Lower leg skin (tissue), 4 donors: ENCODE measurements around the gene SH3BP5. TPM values are rescaled to one million over a fixed set of nuclear protein-coding genes. Genes with fewer than 3 reads are reported as not detected.

ENCODE experiments used
- DNase-seq, 2 donors: peaks; one replicate each; pipeline ENCODE4 v3.0.0-alpha.2; 2019; ENCODE audit warnings: low spot score in 2 of 2
- H3K4me3 ChIP-seq: fragments of 200-600 bp; sonication (generic); 2 replicates; pipeline ENCODE4 v1.5.1; 2017; ENCODE audit warnings: mild to moderate bottlenecking, low read depth; ENCODE audit not compliant: poor library complexity, severe bottlenecking
- POLR2A ChIP-seq, 2 donors: fragments of 450-650 bp; IDR thresholded peaks; one replicate each; pipeline ENCODE4 v1.6.1; 2016 to 2017; ENCODE audit warnings: antibody characterized with exemption in 2 of 2, mild to moderate bottlenecking in 1 of 2, moderate library complexity in 1 of 2
- WGBS, 2 donors: methylation state at CpG; one replicate each; pipeline ENCODE4 v1.1.5; 2018; 5-methylcytosine and 5-hydroxymethylcytosine counted together
- intact Hi-C: fragments of 100-400 bp; cut with DNase I; formaldehyde crosslinking; loops from one replicate; pipeline ENCODE4 v1.15.0; 2023; ENCODE audit warnings: low total_unique reads
- total RNA-seq, 4 donors: library from RNA; depleted of rRNA; stranded (reverse); fragments of >200 nt; gene quantifications; one replicate each; pipeline ENCODE4 v1.1.0, GENCODE V29; 2016
- TF ChIP-seq, protein P1 (sequence below), 3 donors: fragments of 450-650 bp; IDR thresholded peaks; one replicate each; pipeline ENCODE4 v1.5.1; 2016; ENCODE audit warnings: antibody characterized with exemption in 3 of 3, mild to moderate bottlenecking in 3 of 3, moderate library complexity in 2 of 3

The SH3BP5 gene
- total RNA-seq, 4 donors from 2014 or later: 10.7 to 30.3 (median 18.5) TPM

DNA sequence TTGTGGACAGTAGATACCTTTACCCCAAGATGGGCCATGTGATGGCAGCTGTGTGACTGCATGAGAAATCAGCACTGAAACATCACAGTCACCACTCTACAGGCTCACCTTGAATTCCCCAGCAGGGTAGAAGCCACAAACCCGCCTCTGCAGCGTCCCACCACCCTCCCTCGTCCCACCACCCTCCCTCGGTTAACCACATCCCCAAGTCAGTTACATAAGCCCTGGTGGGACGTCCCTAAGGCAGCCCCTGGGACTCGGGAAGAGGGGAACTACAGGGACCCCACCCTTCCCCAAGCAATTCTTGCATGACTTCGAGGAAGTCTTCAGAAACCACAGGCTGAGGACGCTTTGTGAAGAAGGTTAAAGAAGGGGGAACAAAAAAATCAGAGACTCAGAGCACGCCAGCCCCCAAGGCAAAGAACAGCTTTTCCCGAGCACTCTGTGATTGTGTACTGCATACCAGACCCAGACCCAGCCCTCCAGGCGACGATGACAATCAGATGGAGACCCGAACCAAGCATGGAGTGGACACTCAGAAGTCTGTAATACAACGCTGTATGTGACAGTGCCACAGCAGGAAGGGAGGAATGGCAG lies 60.5 kb downstream of the SH3BP5 start:
- TF ChIP-seq, protein P1, sequence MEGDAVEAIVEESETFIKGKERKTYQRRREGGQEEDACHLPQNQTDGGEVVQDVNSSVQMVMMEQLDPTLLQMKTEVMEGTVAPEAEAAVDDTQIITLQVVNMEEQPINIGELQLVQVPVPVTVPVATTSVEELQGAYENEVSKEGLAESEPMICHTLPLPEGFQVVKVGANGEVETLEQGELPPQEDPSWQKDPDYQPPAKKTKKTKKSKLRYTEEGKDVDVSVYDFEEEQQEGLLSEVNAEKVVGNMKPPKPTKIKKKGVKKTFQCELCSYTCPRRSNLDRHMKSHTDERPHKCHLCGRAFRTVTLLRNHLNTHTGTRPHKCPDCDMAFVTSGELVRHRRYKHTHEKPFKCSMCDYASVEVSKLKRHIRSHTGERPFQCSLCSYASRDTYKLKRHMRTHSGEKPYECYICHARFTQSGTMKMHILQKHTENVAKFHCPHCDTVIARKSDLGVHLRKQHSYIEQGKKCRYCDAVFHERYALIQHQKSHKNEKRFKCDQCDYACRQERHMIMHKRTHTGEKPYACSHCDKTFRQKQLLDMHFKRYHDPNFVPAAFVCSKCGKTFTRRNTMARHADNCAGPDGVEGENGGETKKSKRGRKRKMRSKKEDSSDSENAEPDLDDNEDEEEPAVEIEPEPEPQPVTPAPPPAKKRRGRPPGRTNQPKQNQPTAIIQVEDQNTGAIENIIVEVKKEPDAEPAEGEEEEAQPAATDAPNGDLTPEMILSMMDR (IDR thresholded peaks at IDR 0.05): no peak
- no peak for TF ChIP-seq POLR2A (IDR thresholded peaks at IDR 0.05)
- H3K4me3 ChIP-seq: no peak overlapping the region
- 67 to 72% methylated on average over 14 of the region's 14 CpGs for whole genome bisulfite sequencing, 2 donors
- peak; percentile 65 to 89 for DNase-seq
- intact Hi-C loops: no loop called here

DNA sequence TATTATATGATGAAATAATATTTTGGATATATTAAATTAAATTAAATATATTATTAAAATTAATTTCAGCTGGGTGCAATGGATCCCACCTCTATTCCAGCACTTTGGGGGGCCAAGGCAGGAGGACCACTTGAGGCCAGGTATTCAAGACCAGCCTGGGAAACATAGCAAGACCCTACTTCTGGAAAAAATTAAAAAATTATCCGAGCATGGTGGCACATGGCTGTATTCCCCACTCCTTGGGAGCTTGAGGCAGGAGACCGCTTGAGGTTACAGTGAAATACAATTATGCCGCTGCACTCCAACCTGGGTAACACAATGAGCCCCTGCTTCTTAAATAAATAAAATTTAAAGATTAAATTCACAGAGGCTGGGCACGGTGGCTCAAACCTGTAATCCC lies 61.4 kb downstream of the SH3BP5 start:
- WGBS, 2 donors: 93 to 94% methylated on average over 4 of the region's 4 CpGs
- H3K4me3 ChIP-seq: no peak overlapping the region
- intact Hi-C loops: no loop called here
- DNase-seq: peak in 1 of 2 donors; percentile 53
- no peak for TF ChIP-seq POLR2A (IDR thresholded peaks at IDR 0.05)
- TF ChIP-seq, protein P1 (IDR thresholded peaks at IDR 0.05): no peak

DNA sequence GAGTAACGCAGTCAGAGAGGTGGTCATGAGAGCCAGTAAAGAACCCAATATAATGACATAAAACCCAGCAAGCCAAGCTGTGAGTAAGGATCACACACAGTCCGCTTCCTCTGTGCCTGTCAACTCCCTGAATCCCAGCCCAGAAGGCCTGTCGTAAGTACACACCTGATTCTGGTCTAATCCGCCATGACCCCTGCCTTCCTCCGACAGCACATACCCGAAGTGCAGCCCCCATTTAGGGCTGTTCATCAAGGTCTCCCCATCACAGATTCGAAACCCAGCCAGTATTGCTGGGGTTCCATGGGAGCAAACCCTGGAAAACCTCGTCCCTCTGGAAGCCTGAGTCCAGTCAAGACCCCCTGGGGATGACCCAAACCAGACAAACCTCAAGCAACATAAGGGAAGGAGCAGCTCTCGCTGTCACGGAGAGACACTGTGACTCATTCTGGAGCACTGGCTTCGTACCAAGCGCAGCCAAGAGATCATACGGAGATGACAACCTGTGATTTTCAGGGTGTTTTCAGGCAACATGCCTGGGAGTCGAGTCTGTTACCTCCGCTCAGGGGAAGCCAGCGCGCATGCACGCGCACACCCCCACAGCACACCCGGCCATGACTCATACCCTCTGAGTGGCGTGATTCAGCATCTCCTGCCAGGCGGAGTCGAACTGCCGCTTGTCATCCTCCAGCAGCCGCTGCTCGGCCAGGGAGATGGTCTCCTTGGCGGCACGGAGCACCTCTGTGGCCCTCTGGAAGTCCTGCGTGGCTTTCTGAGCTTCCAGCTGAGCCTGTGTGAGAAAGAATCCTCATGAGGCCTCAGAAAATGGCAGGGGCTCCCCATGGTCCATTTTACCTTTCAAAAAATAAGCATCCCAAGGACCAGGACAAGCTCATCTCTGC lies 63.0 kb downstream of the SH3BP5 start:
- no peak overlapping the region for H3K4me3 ChIP-seq
- DNase-seq: peak; percentile 93 to 98
- WGBS, 2 donors: 36 to 43% methylated on average over 22 to 26 of the region's 29 CpGs
- TF ChIP-seq, protein P1 (IDR thresholded peaks at IDR 0.05): no peak
- peak in 1 of 2 donors; percentile 9 for TF ChIP-seq POLR2A (IDR thresholded peaks at IDR 0.05)
- intact Hi-C loops: loop anchor here (5.0 kb wide), 2 partner anchors 63 to 108 kb away; partner anchors contain the start of gene SH3BP5

DNA sequence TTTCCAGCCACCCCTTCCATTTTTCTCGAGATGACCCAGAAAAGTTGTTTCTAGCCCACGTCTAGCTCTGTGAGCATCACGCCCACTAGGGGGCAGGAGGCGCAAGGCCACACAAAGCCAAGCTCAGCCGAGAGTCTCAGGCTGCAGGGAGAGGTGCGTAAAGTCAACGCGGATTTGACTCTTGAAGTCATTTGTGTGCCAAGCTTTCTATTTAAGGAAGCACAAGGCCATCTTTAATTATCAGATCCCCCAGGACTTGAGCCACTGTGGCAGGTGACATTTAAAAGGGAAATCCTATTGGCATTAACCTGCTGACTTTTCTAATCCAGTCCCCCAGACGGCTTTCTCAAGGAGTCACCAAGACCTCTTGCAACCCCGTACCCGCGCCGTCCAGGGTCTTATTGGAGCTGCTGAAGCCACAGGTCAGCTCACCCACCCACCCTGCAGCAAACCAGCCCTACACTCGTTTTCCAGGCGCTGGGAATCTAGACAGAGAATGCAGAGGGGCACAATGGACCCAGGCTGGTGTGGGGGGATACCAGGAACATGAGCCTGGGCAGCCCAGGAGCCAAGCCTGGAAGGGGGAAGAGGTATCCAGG lies 64.3 kb downstream of the SH3BP5 start:
- TF ChIP-seq, protein P1 (IDR thresholded peaks at IDR 0.05): peak in 1 of 3 donors; percentile 71
- no peak for TF ChIP-seq POLR2A (IDR thresholded peaks at IDR 0.05)
- peak; percentile 85 to 97 for DNase-seq
- no peak overlapping the region for H3K4me3 ChIP-seq
- intact Hi-C loops: loop anchor here (5.0 kb wide), 2 partner anchors 64 to 109 kb away; partner anchors contain the start of gene SH3BP5
- WGBS, 2 donors: 29 to 35% methylated on average over 15 of the region's 15 CpGs

DNA sequence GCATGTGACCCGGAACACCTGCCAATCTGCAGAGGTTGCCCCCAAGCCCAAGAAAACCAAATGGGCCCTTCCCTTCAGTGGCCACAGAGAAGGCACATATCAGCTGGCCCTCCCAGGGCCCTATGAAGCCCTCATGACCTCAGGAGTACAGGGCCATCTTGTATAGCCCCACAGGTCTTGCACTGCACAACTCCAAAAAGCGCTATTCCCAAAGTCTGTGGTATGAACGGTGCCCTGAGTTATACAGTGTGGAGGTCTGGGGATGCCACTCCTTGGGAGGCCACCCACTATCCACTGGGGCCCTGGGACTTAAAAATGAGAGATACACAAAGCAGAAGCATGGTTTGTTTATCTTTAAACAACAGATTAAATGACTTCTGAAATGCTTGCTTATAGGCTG lies 64.9 kb downstream of the SH3BP5 start:
- intact Hi-C loops: loop anchor here (5.0 kb wide), 2 partner anchors 65 to 110 kb away; partner anchors contain the start of gene SH3BP5
- DNase-seq: peak in 1 of 2 donors; percentile 13
- H3K4me3 ChIP-seq: no peak overlapping the region
- TF ChIP-seq, protein P1 (IDR thresholded peaks at IDR 0.05): no peak
- no peak for TF ChIP-seq POLR2A (IDR thresholded peaks at IDR 0.05)
- 90 to 94% methylated on average over 3 of the region's 3 CpGs for WGBS, 2 donors
